NCI-H128 (cell line): ENCODE measurements around the gene DCBLD2.
"Not testable (repeated sequence)": the region's sequence is repeated elsewhere in the genome, so short reads cannot be mapped to it uniquely, and the experiment has no call there.

Experiments
- DNase-seq: peaks from one replicate; lab custom pipeline; 2025; ENCODE audit not compliant: unreplicated experiment; lab: John Stamatoyannopoulos, UW

The DCBLD2 gene

DNA sequence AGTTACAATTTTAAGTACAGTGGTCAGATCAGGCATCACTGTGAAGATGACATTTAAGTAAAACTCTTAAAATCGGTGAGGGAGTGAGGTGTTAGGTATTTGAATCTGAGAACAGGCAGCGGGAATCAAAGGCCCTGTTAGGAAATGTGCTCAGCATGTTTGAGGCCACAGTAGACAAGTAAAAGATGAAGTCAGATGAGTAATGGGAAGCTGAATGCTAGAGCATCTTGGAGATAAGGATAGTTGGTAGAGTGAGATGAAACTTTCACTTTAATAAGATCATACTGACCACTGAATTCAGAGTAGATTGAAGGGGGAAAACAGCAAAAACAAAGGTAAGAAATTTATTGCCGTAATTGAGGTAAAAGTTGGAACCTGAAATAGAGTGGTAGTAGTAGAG, 61.6 kb downstream of the DCBLD2 start:
- no peak for DNase-seq

DNA sequence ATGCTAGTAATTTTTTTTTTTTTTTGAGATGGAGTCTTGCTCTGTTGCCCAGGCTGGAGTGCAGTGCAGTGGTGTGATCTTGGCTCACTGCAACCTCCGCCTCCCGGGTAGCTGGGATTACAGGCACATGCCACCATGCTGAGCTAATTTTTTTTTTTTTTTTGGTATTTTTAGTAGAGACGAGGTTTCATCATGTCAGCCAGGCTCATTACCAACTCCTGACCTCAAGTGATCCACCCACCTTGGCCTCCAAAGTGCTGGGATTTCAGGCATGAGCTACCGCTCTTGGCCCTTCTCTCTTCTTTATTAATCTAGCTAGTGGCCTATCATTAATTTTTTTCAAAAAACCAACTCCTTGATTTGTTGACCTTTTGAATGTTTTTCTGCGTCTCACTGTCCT, 70.4 kb downstream of the DCBLD2 start:
- DNase-seq: not testable (repeated sequence)

DNA sequence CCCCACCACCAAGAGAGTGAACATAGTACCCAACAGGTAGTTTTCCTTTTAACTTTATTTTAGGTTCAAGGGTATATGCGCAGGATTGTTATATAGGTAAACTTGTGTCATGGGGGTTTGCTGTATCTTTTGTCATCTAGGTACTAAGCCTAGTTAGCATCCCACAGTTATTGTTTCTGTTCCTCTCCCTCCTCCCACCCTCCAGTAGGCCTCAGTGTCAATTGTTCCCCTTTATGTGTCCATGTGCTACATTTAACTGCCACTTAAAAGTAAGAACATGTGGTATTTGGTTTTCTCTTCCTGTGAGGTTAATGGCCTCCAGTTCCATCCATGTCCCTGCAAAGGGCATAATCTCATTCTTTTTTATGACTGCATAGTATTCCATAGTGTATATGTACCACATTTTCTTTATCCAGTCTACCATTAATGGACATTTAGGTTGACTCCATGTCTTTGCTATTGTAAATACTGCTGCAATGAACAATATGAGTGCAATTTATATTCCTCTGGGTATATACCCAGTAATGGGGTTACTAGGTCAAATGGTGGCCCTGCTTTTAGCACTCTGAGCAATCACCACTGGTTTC, 72.2 kb downstream of the DCBLD2 start:
- no peak for DNase-seq

DNA sequence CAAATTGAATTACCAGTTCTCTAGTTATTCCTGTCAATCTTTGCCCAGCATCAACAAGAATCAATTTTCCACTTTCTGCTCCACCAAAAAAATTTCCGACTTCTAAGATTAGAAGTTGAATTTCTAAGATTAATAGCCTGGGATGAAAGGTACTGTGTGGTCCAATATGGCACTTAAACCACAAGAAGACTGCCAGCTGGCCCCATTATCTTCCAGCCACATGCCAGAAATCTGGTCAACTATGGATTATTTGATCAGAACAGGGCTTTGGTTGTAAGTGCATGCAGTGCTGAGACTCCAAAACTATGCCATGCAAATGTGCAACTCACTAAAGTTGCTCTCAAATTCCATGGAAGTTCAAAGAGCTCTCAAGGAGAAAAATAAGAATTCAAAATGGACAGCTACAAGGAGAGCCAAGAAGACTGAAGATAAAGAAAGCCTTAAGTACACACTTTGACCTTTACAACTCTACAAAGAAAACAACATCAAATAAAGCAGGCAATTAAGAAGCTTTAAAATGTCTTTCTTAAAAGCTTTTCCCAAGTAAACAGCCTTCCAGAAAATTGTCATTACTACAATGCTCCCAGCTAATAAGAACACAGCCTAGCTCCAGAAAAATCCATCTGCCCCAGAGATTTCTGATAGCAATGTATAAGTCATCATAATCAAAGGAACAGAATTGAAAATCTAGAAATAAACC, 74.1 kb downstream of the DCBLD2 start:
- no peak for DNase-seq

DNA sequence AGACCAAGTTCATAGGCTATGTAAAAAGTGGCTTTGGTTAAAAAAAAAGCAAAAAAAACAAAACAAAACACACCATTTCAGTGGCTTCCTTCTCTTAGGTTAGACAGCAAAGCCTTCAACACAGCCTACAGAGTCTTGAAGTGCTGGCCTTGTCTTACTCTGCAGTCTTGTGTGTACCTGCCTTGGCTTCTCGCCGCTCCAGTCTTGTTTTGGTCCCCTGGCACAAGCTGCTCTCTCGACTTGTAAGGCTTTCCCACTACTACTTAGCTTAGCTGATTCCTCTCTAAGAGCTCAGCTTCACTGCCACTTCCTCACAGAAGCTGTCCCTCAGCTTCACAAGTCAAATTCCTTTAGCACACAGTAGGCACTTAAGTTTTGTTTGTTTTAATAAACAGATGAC, 75.4 kb downstream of the DCBLD2 start:
- no peak for DNase-seq

DNA sequence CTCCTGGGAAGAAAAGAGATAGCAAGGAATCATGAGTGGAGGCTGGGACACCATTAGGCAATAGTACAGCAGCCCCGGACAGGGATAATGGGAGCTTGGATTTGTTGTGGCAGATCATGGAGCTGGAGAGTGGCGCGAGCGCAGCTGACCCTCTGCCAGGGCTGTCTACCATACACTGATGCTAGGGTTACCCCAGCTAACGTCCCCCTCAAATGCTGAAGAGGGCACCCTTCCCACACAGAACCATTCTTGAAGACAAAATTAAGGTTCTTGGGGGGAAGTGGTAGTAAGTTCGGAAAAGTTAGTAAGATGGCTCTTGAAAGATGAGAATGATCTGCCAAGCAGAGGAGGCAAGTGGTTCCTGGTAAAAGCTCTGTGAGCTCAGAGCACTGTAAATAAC, 77.2 kb downstream of the DCBLD2 start:
- no peak for DNase-seq

DNA sequence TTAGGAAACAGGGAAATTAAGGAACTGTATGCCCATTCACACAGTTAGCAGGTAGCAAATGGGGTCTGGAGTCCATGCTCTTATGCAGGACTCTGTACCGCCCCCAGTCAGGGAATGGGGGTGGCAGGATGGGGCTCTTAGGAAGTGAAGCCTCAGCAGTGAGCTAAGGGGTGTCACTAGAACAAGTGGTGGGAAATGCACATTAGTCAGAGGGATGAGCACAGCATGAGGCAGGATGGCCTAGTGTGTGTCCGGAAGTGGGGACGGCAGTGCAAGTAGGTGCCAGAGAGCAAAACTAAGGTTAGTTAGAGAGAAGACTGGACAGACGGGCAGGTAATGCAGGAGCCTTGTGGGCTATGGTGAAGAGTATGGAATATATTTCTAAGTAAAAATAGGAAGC, 77.7 kb downstream of the DCBLD2 start:
- DNase-seq: no peak

DNA sequence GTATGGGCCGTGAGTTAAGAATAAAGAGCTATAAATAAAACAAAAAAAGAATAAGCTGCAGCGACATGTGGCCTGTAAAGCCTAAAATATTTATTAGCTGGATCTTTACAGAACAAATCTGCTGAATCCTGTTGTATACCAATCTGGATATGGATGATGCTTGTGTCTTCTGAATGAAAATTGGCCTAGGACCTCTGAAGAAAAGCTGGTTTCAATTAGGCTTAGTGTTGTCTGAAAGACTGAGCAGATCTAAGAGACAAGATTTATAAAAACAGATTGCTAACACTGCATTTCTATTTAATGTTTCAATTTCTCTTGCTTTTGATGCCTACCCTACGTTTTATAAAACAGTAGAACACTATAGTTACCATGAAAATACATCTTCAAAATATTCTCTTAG, 80.4 kb downstream of the DCBLD2 start:
- no peak for DNase-seq

DNA sequence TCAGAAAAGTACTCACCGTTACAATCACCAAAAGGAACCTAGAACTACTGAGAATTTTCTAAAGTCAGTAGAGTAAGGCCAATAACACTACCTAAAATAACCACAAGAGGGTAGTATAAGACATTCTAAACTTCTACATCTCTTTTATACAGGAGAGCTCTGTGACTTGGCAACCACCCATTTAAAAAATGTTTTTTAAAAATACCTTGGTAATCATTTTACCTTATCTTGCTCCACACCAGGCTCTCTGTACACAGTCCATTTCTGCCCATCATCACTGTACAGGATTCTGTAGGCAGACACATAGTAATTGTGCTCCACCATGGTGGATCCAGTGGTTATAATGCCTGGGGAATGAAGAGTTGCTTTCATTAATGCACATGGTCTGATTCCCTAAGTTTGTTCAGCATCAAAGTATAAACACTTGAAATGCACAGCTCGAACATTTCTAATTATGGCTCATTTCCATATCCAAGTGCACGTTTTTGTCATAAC, 83.9 kb downstream of the DCBLD2 start:
- DNase-seq: no peak

DNA sequence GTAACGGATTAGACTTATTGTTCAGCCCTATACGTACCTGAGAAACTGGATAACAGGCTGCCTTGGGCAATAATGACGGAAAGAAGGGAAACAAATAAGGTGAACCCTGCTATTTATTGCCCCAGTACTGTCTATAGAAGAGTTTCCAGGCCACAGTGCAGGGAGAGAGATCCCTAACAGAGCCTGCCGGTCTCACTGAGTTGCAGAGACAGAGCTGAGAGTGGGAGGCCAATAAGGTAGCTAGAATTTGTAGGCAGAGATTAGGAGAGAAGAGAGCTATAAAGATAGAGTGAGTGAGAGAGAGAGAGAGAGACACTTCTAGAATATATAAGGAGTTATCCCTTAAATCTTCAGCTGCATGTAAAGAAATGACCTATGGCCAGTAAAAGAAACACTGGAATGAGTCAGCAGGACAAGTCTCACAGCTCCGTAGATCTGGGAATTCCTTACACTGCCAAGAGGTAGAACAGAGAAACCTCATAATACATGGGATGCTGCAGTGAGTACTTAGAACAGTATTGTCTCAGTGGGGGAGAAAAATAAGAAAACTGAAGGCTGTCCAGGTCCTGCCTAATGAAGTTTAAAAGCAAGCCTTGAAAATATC, 86.6 kb downstream of the DCBLD2 start:
- no peak for DNase-seq

DNA sequence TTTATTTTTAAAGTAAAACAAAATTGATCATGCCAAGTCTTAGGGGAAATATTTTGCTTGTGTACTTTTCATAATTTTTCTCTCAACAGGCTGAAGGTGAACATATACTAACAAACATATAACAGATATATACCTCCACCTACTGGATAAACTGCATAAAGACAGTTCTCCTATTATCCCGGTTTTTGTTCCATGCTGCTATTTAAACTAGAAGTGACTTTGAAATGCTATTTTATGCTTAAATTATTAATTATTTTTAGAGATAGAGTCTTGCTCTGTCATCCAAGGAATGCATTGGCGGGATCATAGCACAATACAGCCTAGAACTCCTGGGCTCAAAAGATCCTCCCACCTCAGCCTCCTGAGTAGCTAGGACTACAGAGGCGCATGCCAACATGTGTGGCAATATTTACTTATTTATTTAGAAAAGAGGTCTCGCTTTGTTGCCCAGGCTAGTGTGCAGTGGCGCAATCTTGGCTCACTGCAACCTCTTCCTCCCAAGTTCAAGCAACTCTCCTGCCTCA, 88.6 kb downstream of the DCBLD2 start:
- DNase-seq: no peak

DNA sequence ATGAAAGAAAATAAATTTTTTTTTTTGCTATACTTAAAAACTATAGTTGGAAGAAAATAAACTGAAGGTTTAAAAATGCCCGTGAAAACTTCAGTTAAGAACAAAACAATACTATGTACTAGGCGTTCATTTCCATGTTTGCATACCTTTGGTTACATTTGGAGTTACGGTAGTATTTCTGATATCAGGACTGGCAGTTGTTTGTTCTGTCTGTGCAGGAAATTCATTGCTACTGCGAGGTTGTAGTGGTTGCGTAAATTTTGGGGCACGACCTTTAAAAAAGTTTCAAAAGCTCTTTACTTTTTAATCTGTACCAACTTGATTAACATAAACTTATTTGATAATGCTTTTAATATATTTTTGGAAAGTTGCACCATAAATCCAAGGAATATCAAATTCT, 90.4 kb downstream of the DCBLD2 start:
- DNase-seq: no peak

DNA sequence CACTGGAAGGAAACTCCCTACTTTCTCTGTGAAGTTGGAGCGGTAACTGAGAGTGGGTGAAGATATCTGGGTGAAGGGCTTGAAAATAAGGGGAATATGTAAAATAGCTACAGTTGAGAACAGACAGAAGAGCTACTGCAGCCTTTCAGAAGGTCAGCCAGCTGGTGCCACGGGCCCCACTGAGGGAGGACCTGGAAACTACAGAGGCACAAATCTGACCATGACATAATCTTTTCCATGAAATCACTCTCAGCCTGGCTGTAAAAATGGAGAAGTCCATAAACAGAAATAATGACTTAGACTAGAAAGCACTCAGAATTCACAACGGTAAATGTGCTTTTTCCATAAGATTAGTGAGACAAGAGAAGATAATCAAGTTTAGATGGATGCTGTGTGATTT, 91.9 kb downstream of the DCBLD2 start:
- DNase-seq: no peak

DNA sequence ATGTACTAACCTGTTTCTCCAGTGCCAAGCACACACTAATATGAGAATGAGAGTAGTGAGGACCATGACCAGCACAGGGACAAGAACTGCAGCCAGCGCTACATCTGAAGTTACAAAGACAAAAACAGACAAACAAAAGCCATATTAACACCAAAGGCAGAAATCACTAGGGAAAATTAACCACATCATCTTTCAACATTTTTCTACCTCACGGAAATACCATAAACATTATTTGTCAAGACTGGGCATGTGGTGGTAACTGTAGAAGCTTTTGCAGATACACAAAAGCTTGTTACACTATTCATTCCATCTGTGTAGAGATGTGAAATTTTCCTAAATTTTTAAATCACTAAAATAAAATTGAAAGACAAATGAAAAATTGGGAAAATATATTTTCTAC, 93.4 kb downstream of the DCBLD2 start:
- DNase-seq: no peak

DNA sequence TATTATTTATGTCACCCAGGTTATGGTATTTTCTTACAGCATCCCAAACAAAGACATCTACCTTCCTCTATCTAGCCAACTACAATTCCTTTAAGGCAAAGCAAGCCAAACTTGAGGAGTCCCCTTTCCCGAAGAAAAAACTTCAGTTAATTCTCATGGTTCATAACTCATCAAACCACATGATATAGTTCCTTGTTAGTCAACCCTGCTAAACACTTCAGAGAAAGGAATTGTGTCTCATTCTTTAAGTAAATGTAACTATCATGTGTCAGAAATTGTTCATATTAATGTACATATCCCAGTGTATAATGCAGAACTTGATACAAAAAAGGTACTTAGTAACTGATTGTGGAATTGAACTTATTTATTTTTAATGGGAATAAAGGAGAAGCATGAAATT, 93.9 kb downstream of the DCBLD2 start:
- no peak for DNase-seq

DNA sequence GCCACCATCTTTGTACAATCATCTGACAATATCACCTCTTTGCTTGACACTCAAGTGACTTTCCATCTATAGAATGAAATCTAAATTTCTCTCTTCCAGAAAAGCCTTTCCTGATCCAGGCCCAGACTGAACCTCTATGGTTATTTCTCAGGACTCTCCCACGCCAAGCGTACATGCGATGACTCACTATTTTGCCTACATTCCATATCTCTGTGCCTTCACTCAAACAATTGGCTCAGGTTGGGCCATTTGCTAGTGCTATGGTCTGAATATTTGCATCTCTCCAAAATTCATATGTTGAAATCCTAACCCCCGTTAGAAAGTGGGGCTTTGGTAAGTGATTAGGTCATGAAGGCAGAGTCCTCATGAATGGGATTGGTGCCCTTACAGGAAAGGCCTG, 94.5 kb downstream of the DCBLD2 start:
- no peak for DNase-seq

DNA sequence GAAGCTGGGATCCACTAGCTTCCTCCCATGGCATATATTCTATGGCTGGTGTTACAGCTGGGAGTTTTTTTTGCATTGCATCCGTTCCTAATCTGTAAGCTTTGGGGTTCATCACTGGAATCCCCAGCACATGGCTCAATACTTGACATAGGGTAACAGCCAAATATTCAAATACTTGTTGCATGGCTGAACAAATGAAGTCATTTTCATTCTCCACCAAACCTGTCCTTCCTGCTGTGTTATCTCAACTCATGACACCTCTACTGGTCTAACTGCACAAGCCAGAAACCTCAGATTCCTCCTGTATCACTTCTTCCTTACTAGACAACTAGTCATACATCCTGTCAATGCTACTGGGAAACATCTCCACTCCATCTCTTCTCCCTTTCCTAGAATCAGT, 95.0 kb downstream of the DCBLD2 start:
- no peak for DNase-seq

DNA sequence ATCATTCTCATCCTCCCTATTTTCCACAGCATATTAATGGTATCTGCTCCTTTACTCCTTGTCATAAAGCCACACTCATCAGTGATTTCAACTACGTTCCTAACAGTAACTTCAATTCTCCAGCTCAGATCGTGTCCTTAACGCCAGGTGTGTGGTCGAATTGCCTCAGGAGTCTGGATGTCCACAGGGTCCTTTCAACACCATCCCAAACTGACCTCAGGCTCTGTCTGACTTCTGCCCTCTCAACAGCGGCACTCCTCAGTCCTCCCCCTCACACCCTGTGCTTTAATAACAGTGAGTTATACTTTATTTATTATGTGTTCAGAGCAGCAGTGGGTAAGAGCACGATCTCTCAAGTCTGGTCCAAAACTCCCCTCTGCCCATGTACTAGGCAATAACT, 95.9 kb downstream of the DCBLD2 start:
- no peak for DNase-seq

DNA sequence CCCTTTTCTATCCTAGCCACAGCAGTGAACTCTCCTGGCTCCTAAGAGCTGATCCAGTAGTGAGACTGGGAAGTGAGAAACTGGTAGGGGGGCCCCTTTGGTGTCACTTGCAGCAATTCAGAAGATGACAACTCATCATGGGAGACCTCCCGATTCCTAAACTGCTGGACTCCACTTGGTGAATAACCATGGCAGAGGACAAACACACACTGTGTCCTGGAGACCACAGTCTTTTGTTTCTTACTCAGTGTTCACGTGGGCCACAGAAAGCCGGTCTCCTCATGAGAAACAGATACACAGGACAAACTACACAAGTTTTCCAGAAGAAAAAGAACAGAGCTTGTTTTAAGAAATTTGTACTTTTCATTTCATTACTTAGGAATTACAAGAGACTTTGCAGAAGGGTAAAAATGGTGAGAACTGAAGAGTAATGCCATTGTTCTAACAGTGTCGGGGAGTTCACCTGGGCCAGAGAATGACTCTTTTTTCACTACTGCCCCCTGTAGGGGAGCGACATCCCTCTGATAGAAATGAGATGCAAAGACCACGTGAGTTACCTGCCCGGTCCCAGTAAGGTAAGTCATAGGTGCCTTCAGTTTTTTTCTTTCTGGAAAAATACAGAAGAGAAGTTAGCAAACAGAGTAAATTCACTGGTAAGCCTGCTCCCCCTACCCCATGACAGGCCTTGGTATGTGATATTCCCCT, 100.3 kb downstream of the DCBLD2 start:
- DNase-seq: no peak

DNA sequence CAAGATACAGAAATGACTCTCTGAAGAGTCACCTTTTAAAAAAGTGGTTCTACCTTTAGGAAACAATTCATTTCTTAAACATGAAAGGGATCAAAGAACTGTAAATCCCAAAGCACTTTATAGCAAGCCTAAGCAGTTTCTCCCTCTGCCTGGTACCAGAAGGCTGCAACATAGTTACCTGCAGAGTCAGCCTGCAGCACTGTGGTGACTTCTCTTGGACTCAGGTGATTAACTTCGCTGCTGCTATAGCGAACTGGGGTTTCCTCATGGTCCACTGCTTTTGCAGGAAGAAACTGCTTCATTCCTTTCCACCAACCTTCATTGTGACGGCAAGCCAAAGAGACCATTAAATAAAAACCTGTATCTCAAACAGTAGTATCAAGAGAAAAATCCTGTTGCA, 101.1 kb downstream of the DCBLD2 start:
- no peak for DNase-seq

DNA sequence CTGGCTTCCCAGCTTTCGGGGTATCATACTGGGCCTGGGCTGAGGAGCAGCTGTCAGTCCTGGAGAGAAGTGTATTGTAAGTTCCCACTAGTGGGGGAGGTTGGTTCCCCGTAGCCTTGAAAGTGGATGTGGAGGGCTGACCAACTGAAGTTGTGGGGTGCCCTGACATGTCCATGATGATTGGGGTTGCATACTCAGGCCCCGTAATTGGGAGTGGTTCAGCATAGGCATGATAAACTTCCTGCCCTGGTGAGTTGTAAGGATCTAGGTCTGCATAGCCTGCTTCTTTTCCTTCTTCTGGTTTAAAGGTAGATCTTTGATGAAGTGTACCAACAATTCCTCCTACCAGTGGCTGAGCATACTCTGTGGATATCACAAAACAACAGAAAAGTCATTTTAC, 102.0 kb downstream of the DCBLD2 start:
- DNase-seq: no peak

DNA sequence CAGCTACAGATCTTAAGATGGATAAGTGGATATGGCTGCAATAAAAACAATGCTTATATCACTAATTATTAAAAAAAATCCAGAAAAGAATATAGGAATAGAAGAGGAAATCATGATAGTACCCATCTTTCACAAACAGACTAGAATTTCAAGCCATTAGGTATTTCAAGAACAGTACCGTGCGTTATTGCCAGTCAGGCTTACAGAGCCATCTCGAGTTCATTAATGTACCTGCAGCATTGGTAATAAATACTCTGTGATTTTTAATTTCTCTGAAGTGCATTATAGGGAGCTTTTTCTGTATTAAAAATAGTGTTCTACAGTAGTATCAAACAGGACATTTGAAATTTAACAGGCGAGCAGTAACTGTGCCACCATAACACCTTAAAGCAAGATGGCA, 102.7 kb downstream of the DCBLD2 start:
- DNase-seq: no peak
